Measurements from ENCODE around the gene SLC35E1. TPM values are rescaled to one million over a fixed set of nuclear protein-coding genes. Genes with fewer than 3 reads are reported as not detected.

Gene SLC35E1
- total and polyA plus RNA-seq, 2 of the 4 experiments (the other 2 are of a cell fraction): 22.6 to 38.0 TPM

GRCh38 chr19:16586991-16587832 is 15.0 kb upstream of the SLC35E1 start:
- Histone ChIP-seq H3K4me3 (ENCODE audit: insufficient read depth, low read depth, low read length) (no peak overlapping the region), H3K9me3 (ENCODE audit: control insufficient read depth, insufficient read depth, low read length) (no peaks in the 10 kb centered on the region), H4K5ac (ENCODE audit: low read depth, low read length) (no peak overlapping the region), H3K4me1 (ENCODE audit: control insufficient read depth, insufficient read depth, low read length) (peaks cover 45% of the 10 kb centered on the region), H4K8ac (ENCODE audit: low read depth in 2 of 2, low read length in 2 of 2) (no peak overlapping the region), H3K79me1 (ENCODE audit: low read depth in 1 of 2, low read length in 2 of 2) (peaks cover 39 to 98% of the 10 kb centered on the region in 2 experiments; a peak in 3 of 4 replicates), H3K4me2 (ENCODE audit: low read depth, low read length) (no peak overlapping the region), H2AFZ (replicated peaks; ENCODE audit: low read length, poor library complexity) (no peak overlapping the region), H2BK20ac (ENCODE audit: low read depth, low read length) (no peak overlapping the region), H3K14ac (replicated peaks; ENCODE audit: low read depth, low read length) (no peak overlapping the region), H3K36me3 (ENCODE audit: control insufficient read depth, insufficient read depth, low read length) (no peaks in the 10 kb centered on the region), H3K18ac (ENCODE audit: low read depth, low read length) (no peak overlapping the region), H4K20me1 (ENCODE audit: insufficient read depth, low read length) (peaks cover 99% of the 10 kb centered on the region), H4K91ac (ENCODE audit: insufficient read depth, low read depth, low read length) (no peak overlapping the region), H3K27me3 (ENCODE audit: control insufficient read depth, insufficient read depth, low read length) (no peaks in the 10 kb centered on the region), H2AK5ac (ENCODE audit: low read depth, low read length) (no peak overlapping the region), H3K56ac (ENCODE audit: extremely low read depth, insufficient read depth, low read length) (no peak overlapping the region), H2BK15ac (ENCODE audit: low read depth, low read length) (no peak overlapping the region), H2BK5ac (ENCODE audit: low read depth, low read length, poor library complexity, severe bottlenecking) (no peak overlapping the region), H3K4ac (ENCODE audit: low read depth, low read length) (no peak overlapping the region), H3K23ac (ENCODE audit: low read depth, low read length) (no peak overlapping the region), H2AK9ac (replicated peaks; ENCODE audit: low read depth, low read length, poor library complexity) (peak overlapping the region; percentile 46), H3K9ac (ENCODE audit: low read depth, low read length) (no peak overlapping the region), H3K9me1 (ENCODE audit: insufficient read depth, low read length) (peaks cover 50% of the 10 kb centered on the region), H2BK120ac (ENCODE audit: low read depth, low read length) (no peak overlapping the region), H3K27ac (ENCODE audit: insufficient read depth, low read length) (no peak overlapping the region)
- ChIA-PET POLR2A (ENCODE audit: unreplicated experiment) (no interaction called here), CTCF (no interaction called here)
- in situ Hi-C loops (cut with MboI; ENCODE audit: low sequenced_read_pairs): no loop called here
- BruUV-seq (replicated peaks): no TSS peak
- 77% methylated on average over 6 of the region's 20 CpGs; no CpG with 5 or more reads in 1 of the 2 experiments for WGBS, 2 experiments (ENCODE audit: extremely low coverage in 2 of 2, insufficient read length in 1 of 2)
- peak; percentile 67 for DNase-seq
- dilution Hi-C loops (cut with HindIII; ENCODE audit: low sequenced_read_pairs, unreplicated experiment): no loop called here
- intact Hi-C loops (cut with micrococcal nuclease): no loop called here
- ATAC-seq (ENCODE audit: low read depth): no peak
- TF ChIP-seq FOS (IDR thresholded peaks at IDR 0.05; ENCODE audit: low read depth, low read length) (peak; percentile 73), RFX5 (IDR thresholded peaks at IDR 0.05; ENCODE audit: low read depth, low read length) (no peak), CEBPB (IDR thresholded peaks at IDR 0.05; ENCODE audit: low read depth, low read length) (no peak), MXI1 (IDR thresholded peaks at IDR 0.05; ENCODE audit: borderline replicate concordance, low read depth, low read length) (no peak), SMC3 (IDR thresholded peaks at IDR 0.05; ENCODE audit: low read depth, low read length) (no peak), CHD1 (IDR thresholded peaks at IDR 0.05; ENCODE audit: low read depth, low read length) (no peak), POLR2A (IDR thresholded peaks at IDR 0.05; ENCODE audit: low read depth, low read length) (no peak), NFE2L2 (IDR thresholded peaks at IDR 0.05; ENCODE audit: low read depth, low read length) (no peak), RAD21 (IDR thresholded peaks at IDR 0.05; ENCODE audit: low read length) (no peak; the same call in 1 of the 2 replicates), MAZ (IDR thresholded peaks at IDR 0.05; ENCODE audit: borderline replicate concordance, low read depth, low read length) (no peak), MAFK (IDR thresholded peaks at IDR 0.05; ENCODE audit: low read depth, low read length) (no peak), RCOR1 (IDR thresholded peaks at IDR 0.05; ENCODE audit: insufficient replicate concordance, low read length) (no peak)
- TF ChIP-seq, protein P1, sequence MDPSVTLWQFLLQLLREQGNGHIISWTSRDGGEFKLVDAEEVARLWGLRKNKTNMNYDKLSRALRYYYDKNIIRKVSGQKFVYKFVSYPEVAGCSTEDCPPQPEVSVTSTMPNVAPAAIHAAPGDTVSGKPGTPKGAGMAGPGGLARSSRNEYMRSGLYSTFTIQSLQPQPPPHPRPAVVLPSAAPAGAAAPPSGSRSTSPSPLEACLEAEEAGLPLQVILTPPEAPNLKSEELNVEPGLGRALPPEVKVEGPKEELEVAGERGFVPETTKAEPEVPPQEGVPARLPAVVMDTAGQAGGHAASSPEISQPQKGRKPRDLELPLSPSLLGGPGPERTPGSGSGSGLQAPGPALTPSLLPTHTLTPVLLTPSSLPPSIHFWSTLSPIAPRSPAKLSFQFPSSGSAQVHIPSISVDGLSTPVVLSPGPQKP (IDR thresholded peaks at IDR 0.05; ENCODE audit: borderline replicate concordance, low read depth, low read length): no peak
- TF ChIP-seq, protein P2, sequence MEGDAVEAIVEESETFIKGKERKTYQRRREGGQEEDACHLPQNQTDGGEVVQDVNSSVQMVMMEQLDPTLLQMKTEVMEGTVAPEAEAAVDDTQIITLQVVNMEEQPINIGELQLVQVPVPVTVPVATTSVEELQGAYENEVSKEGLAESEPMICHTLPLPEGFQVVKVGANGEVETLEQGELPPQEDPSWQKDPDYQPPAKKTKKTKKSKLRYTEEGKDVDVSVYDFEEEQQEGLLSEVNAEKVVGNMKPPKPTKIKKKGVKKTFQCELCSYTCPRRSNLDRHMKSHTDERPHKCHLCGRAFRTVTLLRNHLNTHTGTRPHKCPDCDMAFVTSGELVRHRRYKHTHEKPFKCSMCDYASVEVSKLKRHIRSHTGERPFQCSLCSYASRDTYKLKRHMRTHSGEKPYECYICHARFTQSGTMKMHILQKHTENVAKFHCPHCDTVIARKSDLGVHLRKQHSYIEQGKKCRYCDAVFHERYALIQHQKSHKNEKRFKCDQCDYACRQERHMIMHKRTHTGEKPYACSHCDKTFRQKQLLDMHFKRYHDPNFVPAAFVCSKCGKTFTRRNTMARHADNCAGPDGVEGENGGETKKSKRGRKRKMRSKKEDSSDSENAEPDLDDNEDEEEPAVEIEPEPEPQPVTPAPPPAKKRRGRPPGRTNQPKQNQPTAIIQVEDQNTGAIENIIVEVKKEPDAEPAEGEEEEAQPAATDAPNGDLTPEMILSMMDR (conservative IDR thresholded peaks at IDR 0.05; ENCODE audit: low read depth, low read length): no peak
- TF ChIP-seq, protein P3, sequence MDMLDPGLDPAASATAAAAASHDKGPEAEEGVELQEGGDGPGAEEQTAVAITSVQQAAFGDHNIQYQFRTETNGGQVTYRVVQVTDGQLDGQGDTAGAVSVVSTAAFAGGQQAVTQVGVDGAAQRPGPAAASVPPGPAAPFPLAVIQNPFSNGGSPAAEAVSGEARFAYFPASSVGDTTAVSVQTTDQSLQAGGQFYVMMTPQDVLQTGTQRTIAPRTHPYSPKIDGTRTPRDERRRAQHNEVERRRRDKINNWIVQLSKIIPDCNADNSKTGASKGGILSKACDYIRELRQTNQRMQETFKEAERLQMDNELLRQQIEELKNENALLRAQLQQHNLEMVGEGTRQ (IDR thresholded peaks at IDR 0.05; ENCODE audit: low read depth, low read length): no peak

All from IMR-90 (cell line).